K562 (cell line): ENCODE data around the gene IPPK. TPM values are rescaled to one million over a fixed set of nuclear protein-coding genes. Genes with fewer than 3 reads are reported as not detected.

Experiments
- ATAC-seq: fragments of 200-7000 bp; cut with Tn5 transposase; 3 replicates; pipeline ENCODE4 v1.9.1; 2020; ENCODE audit warnings: moderate library complexity
- BruUV-seq: library from RNA; stranded (reverse); fragments of 400-500 nt; replicated peaks from 2 replicates; lab custom pipeline; 2021; lab: Mats Ljungman, UMichigan
- CTCF ChIA-PET: fragments of 300-600 bp; formaldehyde crosslinking; extraction: SDS; loops from one replicate; lab custom pipeline; 2021; ENCODE audit warnings: low intra/inter-chr PET ratio; lab: Yijun Ruan, JAX
- POLR2A ChIA-PET: fragments of 300-600, 350-650 bp; sonication (Branson Sonifier 250); formaldehyde crosslinking; extraction: SDS; loops from one replicate; lab custom pipeline; 2021; ENCODE audit warnings: antibody characterized with exemption, inconsistent platforms; lab: Yijun Ruan, JAX
- DNase-seq, 4 experiments: peaks; one replicate each; pipeline versions ENCODE4 v3.0.0 to v3.0.0-alpha.2; 2011 to 2018; ENCODE audit warnings: low spot score in 3 of 4, mixed read lengths in 3 of 4; ENCODE audit errors: extremely low read depth in 1 of 4
- FAIRE-seq: peaks from 2 replicates; lab custom pipeline; 2011; peaks lifted over from hg19 to GRCh38; lab: Jason Lieb, UNC
- H2AFZ ChIP-seq: 2 replicates; pipeline ENCODE4 v1.6.0; 2011; ENCODE audit warnings: low read depth, low read length, control low read depth, inconsistent platforms
- H3K27ac ChIP-seq: fragments of 200-600 bp; 3 replicates; pipeline ENCODE4 v1.8.0; 2011; ENCODE audit warnings: low read depth, mild to moderate bottlenecking, control low read depth, inconsistent platforms, low read length, moderate library complexity, mixed read lengths; ENCODE audit errors: extremely low read depth
- H3K27me3 ChIP-seq, 2 experiments: fragments of 300-600 bp in 1 of 2; 2 replicates in 1 of 2; 3 replicates in 1 of 2; pipeline versions ENCODE4 v1.6.0 to v1.8.0; 2011; ENCODE audit warnings: inconsistent platforms in 2 of 2, low read length in 2 of 2, mild to moderate bottlenecking in 1 of 2, mixed read lengths in 1 of 2, moderate library complexity in 1 of 2; ENCODE audit not compliant: control insufficient read depth in 2 of 2, insufficient read depth in 2 of 2
- H3K36me3 ChIP-seq: fragments of 300-600 bp; 3 replicates; pipeline ENCODE4 v1.8.0; 2011; ENCODE audit warnings: mild to moderate bottlenecking, low read length, inconsistent platforms; ENCODE audit not compliant: control insufficient read depth, insufficient read depth
- H3K4me1 ChIP-seq, 2 experiments: fragments of 200-600 bp in 1 of 2; replicated peaks in 1 of 2; 2 replicates in 1 of 2; 3 replicates in 1 of 2; pipeline versions ENCODE4 v1.5.1 to v1.8.0; 2011; ENCODE audit warnings: inconsistent platforms in 2 of 2, low read length in 2 of 2, mild to moderate bottlenecking in 1 of 2, mixed read lengths in 1 of 2, moderate library complexity in 1 of 2; ENCODE audit not compliant: control insufficient read depth in 2 of 2, insufficient read depth in 2 of 2
- H3K4me2 ChIP-seq: 2 replicates; pipeline ENCODE4 v1.6.1; 2011; ENCODE audit warnings: low read length, control low read depth, inconsistent platforms, mixed read lengths; ENCODE audit not compliant: insufficient read depth
- H3K4me3 ChIP-seq: fragments of 200-600 bp; sonication (generic), shearing (Covaris generic); 2 replicates; pipeline ENCODE4 v1.5.1; 2016; ENCODE audit warnings: control low read depth, inconsistent platforms
- H3K79me2 ChIP-seq: fragments of 200-600 bp; 3 replicates; pipeline ENCODE4 v1.8.0; 2011; ENCODE audit warnings: low read length, inconsistent platforms; ENCODE audit not compliant: control insufficient read depth, insufficient read depth
- H3K9ac ChIP-seq, 2 experiments: 2 replicates each; pipeline versions ENCODE4 v1.6.0 to v1.6.1; 2011; ENCODE audit warnings: low read depth in 2 of 2, low read length in 2 of 2, control low read depth in 1 of 2, inconsistent platforms in 1 of 2, mild to moderate bottlenecking in 1 of 2, mixed read lengths in 1 of 2; ENCODE audit not compliant: insufficient read depth in 1 of 2
- H3K9me1 ChIP-seq: one replicate; pipeline ENCODE4 v1.6.0; 2011; ENCODE audit warnings: inconsistent platforms, mild to moderate bottlenecking, low read length, moderate library complexity; ENCODE audit not compliant: control insufficient read depth, insufficient read depth
- H3K9me3 ChIP-seq: replicated peaks from 2 replicates; pipeline ENCODE4 v1.5.1; 2011; ENCODE audit warnings: low read depth, low read length, inconsistent platforms; ENCODE audit not compliant: control insufficient read depth, insufficient read depth
- H4K20me1 ChIP-seq: replicated peaks from 2 replicates; pipeline ENCODE4 v1.6.1; 2011; ENCODE audit warnings: low read length, inconsistent platforms, mixed read lengths; ENCODE audit not compliant: control insufficient read depth, insufficient read depth
- CAMTA2 ChIP-seq: fragments of 250-450 bp; sonication (Bioruptor Pico); conservative IDR thresholded peaks from 2 replicates; pipeline ENCODE4 v1.5.1; 2022
- DNMT1 ChIP-seq: fragments of 450-650 bp; IDR thresholded peaks from 2 replicates; pipeline ENCODE4 v1.6.1; 2016; ENCODE audit warnings: antibody characterized with exemption, mild to moderate bottlenecking
- HNRNPUL1 ChIP-seq: fragments of 200-400 bp; formaldehyde crosslinking; IDR thresholded peaks from 2 replicates; pipeline ENCODE4 v1.6.1; 2017; ENCODE audit warnings: low read length
- KDM5B ChIP-seq: fragments of 200-600 bp; sonication (generic); IDR thresholded peaks from 2 replicates; pipeline ENCODE4 v1.6.1; 2012; ENCODE audit warnings: low read depth, mild to moderate bottlenecking, moderate library complexity, low read length, control low read depth, inconsistent platforms; ENCODE audit not compliant: insufficient replicate concordance
- KLF1 ChIP-seq: fragments of 450-650 bp; IDR thresholded peaks from 2 replicates; pipeline ENCODE4 v1.6.1; 2016; ENCODE audit warnings: missing genetic modification characterization, missing compliant biosample characterization
- SMARCA4 ChIP-seq: fragments of 450-650 bp; IDR thresholded peaks from 2 replicates; pipeline ENCODE4 v1.6.1; 2016
- U2AF1 ChIP-seq: fragments of 200-400 bp; formaldehyde crosslinking; optimal IDR thresholded peaks from 2 replicates; pipeline ENCODE3; 2017; ENCODE audit warnings: mild to moderate bottlenecking, low read depth, low read length, moderate library complexity
- ZBTB17 ChIP-seq: fragments of 450-650 bp; formaldehyde crosslinking; IDR thresholded peaks from 2 replicates; pipeline ENCODE4 v1.4.0; 2020; ENCODE audit warnings: mild to moderate bottlenecking
- ZBTB2 ChIP-seq: fragments of 450-650 bp; IDR thresholded peaks from 2 replicates; pipeline ENCODE4 v1.6.1; 2016; ENCODE audit warnings: antibody characterized with exemption
- ZNF239 ChIP-seq: fragments of 250-450 bp; sonication (Bioruptor Pico); IDR thresholded peaks from 2 replicates; pipeline ENCODE4 v1.4.0; 2020; ENCODE audit warnings: mild to moderate bottlenecking
- ZNF511 ChIP-seq: sonication (generic); formaldehyde crosslinking; IDR thresholded peaks from 2 replicates; pipeline ENCODE4 v1.8.0; 2022; ENCODE audit warnings: mild to moderate bottlenecking, missing genetic modification reagents
- ZNF57 ChIP-seq: fragments of 450-650 bp; formaldehyde crosslinking; IDR thresholded peaks from 2 replicates; pipeline ENCODE4 v1.4.0; 2020; ENCODE audit warnings: mild to moderate bottlenecking, moderate library complexity
- ZNF639 ChIP-seq, 2 experiments: fragments of 200-800 bp in 1 of 2; sonication (Bioruptor generic) in 1 of 2; sonication (generic) in 1 of 2; formaldehyde crosslinking in 1 of 2; IDR thresholded peaks in 1 of 2; conservative IDR thresholded peaks in 1 of 2; 2 replicates each; pipeline versions ENCODE4 v1.5.0 to v1.6.1; 2016 to 2020; ENCODE audit warnings: missing compliant biosample characterization in 1 of 2, missing genetic modification characterization in 1 of 2, missing genetic modification reagents in 1 of 2
- ZNF707 ChIP-seq: fragments of 250-450 bp; sonication (Bioruptor Pico); conservative IDR thresholded peaks from 2 replicates; pipeline ENCODE4 v1.8.0; 2022; ENCODE audit warnings: inconsistent platforms, mild to moderate bottlenecking, moderate library complexity
- WGBS: fragments of 100-300 bp; shearing (Covaris generic); methylation state at CpG from one replicate; pipeline ENCODE4 v1.1.6; 2016; ENCODE audit warnings: low coverage, mixed read lengths; ENCODE audit not compliant: insufficient coverage; ENCODE audit errors: missing lambda C conversion rate; 5-methylcytosine and 5-hydroxymethylcytosine counted together
- in situ Hi-C: fragments of 300-500 bp; cut with MboI; formaldehyde crosslinking; loops from 4 replicates; pipeline ENCODE4 v1.15.0; 2018; ENCODE audit warnings: inconsistent platforms, mixed read lengths
- intact Hi-C: fragments of 100-400 bp; cut with micrococcal nuclease; formaldehyde crosslinking; loops from 2 replicates; pipeline ENCODE4 v1.14.2; 2022
- polyA plus RNA-seq, 8 experiments: library from polyadenylated mRNA; depleted of rRNA in 4 of 8; stranded (reverse) in 5 of 8; unstranded in 3 of 8; fragments of >200 nt; fragmentation: Nextera tagmentation in 2 of 8; fragmentation: Illumina TruSeq in 1 of 8; extraction: Ambion mirVana in 2 of 8; extraction: Trizol in 1 of 8; gene quantifications; 2 replicates each; pipeline versions ENCODE4 v1.2.1 to v1.2.3, GENCODE V29; 2011 to 2014; ENCODE audit warnings: inconsistent platforms in 1 of 8, missing spikeins in 1 of 8
- total RNA-seq, 7 experiments: library from RNA; depleted of rRNA in 6 of 7; stranded (reverse); fragments of >200 nt in 6 of 7; fragmentation: Illumina TruSeq in 2 of 7; extraction: Trizol in 2 of 7; gene quantifications; 2 replicates each; pipeline versions ENCODE4 v1.2.1 to v1.2.3, GENCODE V29; 2011 to 2021; ENCODE audit warnings: low replicate concordance in 1 of 7
- TF ChIP-seq, protein P1 (sequence below): fragments of 200-800 bp; sonication (Bioruptor generic); IDR thresholded peaks from 2 replicates; pipeline ENCODE4 v1.6.1; 2017; ENCODE audit warnings: missing genetic modification characterization, missing compliant biosample characterization
- TF ChIP-seq, protein P2 (sequence below): fragments of 250-450 bp; sonication (Bioruptor Pico); IDR thresholded peaks from 2 replicates; pipeline ENCODE4 v1.4.0; 2020; ENCODE audit warnings: mild to moderate bottlenecking

The IPPK gene
- total and polyA plus RNA-seq, 9 of the 15 experiments (the other 6 are each of a cell fraction or from before 2014, with no cell fraction given), result 3.1 to 22.2 (median 11.2) TPM

- TF ChIP-seq ZNF639 (CRISPR knock-in tag; conservative IDR thresholded peaks at IDR 0.05 in 1 of 2, IDR thresholded peaks at IDR 0.05 in 1 of 2) (no peak), KDM5B (no peak)
- TF ChIP-seq, all 486 proteins: peak for 0
Observed at GRCh38 chr9:92659601-92660000, 10.3 kb downstream of the IPPK start (continued).

DNA sequence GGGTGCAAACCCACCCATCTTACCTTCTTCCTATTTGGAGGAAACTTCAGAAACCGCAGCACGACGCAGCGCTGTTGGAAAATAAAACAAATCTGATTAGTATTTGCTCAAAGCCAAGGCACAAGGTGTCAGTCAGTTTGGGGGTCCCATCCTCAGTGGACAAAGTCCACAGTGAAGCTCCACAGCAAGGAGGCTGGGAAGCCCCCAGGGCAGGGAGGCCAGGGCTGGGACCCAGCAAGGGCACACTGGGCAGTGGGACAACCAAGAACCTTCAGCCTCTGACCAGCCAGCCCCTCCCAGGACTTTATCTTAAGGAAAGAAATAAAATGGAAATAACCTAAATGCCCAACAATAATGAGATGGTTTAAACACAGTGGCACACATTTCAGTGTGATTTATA lies 11.3 kb downstream of the IPPK start:
- ChIA-PET POLR2A (interaction anchor here (0.6 kb wide), 1 partner anchor 600 kb away, joined by 4 read pairs; no protein-coding TSS in a partner anchor), CTCF (no interaction called here)
- no peak for DNase-seq
- Histone ChIP-seq H3K27ac (no peak overlapping the region), H3K4me3 (no peak overlapping the region), H4K20me1 (peaks cover 10% of the 10 kb centered on the region), H3K36me3 (peaks cover 74% of the 10 kb centered on the region), H3K4me2 (no peak overlapping the region), H3K79me2 (peaks cover 48% of the 10 kb centered on the region), H3K9me1 (no peaks in the 10 kb centered on the region), H3K9ac (no peak overlapping the region), H2AFZ (no peak overlapping the region), H3K4me1 (peaks cover 0 to 17% of the 10 kb centered on the region in 2 experiments; a peak in 2 of 5 replicates), H3K9me3 (no peaks in the 10 kb centered on the region), H3K27me3 (no peaks in the 10 kb centered on the region)
- intact Hi-C loops (no loop called here), in situ Hi-C loops (no loop called here)
- ATAC-seq, result no peak
- FAIRE-seq, result no peak
- BruUV-seq, result no TSS peak
- WGBS, result 93% methylated on average over 4 of the region's 4 CpGs
- TF ChIP-seq KLF1 (tag) (no peak), ZBTB17 (no peak), ZNF57 (CRISPR knock-in tag) (no peak), ZBTB2 (no peak), SMARCA4 (no peak), ZNF707 (CRISPR knock-in tag) (no peak), CAMTA2 (no peak), HNRNPUL1 (no peak), ZNF511 (CRISPR knock-in tag) (no peak), ZNF239 (no peak), U2AF1 (no peak), DNMT1 (no peak)
- TF ChIP-seq, protein P1, sequence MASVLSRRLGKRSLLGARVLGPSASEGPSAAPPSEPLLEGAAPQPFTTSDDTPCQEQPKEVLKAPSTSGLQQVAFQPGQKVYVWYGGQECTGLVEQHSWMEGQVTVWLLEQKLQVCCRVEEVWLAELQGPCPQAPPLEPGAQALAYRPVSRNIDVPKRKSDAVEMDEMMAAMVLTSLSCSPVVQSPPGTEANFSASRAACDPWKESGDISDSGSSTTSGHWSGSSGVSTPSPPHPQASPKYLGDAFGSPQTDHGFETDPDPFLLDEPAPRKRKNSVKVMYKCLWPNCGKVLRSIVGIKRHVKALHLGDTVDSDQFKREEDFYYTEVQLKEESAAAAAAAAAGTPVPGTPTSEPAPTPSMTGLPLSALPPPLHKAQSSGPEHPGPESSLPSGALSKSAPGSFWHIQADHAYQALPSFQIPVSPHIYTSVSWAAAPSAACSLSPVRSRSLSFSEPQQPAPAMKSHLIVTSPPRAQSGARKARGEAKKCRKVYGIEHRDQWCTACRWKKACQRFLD (CRISPR knock-in tag), result no peak
- TF ChIP-seq, protein P2, sequence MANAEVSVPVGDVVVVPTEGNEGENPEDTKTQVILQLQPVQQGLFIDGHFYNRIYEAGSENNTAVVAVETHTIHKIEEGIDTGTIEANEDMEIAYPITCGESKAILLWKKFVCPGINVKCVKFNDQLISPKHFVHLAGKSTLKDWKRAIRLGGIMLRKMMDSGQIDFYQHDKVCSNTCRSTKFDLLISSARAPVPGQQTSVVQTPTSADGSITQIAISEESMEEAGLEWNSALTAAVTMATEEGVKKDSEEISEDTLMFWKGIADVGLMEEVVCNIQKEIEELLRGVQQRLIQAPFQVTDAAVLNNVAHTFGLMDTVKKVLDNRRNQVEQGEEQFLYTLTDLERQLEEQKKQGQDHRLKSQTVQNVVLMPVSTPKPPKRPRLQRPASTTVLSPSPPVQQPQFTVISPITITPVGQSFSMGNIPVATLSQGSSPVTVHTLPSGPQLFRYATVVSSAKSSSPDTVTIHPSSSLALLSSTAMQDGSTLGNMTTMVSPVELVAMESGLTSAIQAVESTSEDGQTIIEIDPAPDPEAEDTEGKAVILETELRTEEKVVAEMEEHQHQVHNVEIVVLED, result no peak
